Nephron (organoid): ENCODE results near the gene LDB2.

Source experiments
- H3K27ac Mint-ChIP-seq, 3 experiments: 2 replicates each; pipeline ENCODE4 v1.8.0; 2020; ENCODE audit warnings: mixed read lengths in 3 of 3, mild to moderate bottlenecking in 2 of 3, moderate library complexity in 1 of 3
- H3K27me3 Mint-ChIP-seq: 2 replicates; pipeline ENCODE4 v1.8.0; 2021; ENCODE audit warnings: low read depth, mild to moderate bottlenecking, moderate library complexity, mixed read lengths
- H3K36me3 Mint-ChIP-seq: 2 replicates; pipeline ENCODE4 v1.8.0; 2020; ENCODE audit warnings: low read depth, mixed read lengths
- H3K4me1 Mint-ChIP-seq: 2 replicates; pipeline ENCODE4 v1.8.0; 2020; ENCODE audit warnings: mixed read lengths
- H3K4me3 Mint-ChIP-seq, 3 experiments: 2 replicates each; pipeline ENCODE4 v1.8.0; 2020; ENCODE audit warnings: mild to moderate bottlenecking in 3 of 3, mixed read lengths in 3 of 3, moderate library complexity in 2 of 3
- H3K9me3 Mint-ChIP-seq: 2 replicates; pipeline ENCODE4 v1.8.0; 2020; ENCODE audit warnings: mixed read lengths
- CTCF ChIP-seq, 3 experiments: fragments of 200-600 bp; sonication (generic); IDR thresholded peaks; one replicate each; pipeline ENCODE4 v1.5.0; 2021; ENCODE audit warnings: antibody characterized with exemption in 3 of 3; ENCODE audit not compliant: unreplicated experiment in 3 of 3

LDB2 gene

GRCh38 chr4:16591272-16591826 is 307.1 kb downstream of the LDB2 start:
- Mint-ChIP-seq H3K36me3 (peaks cover 31% of the 10 kb centered on the region), H3K9me3 (no peaks in the 10 kb centered on the region), H3K4me3 (no peak overlapping the region), H3K27me3 (peaks cover 4% of the 10 kb centered on the region), H3K4me1 (peaks cover 20% of the 10 kb centered on the region), H3K27ac (peak overlapping the region in 2 of 3 experiments; percentile 22 to 46)
- no peak for TF ChIP-seq CTCF (IDR thresholded peaks at IDR 0.05; ENCODE audit: unreplicated experiment in 3 of 3)

- Mint-ChIP-seq H3K4me1 (peaks cover 15% of the 10 kb centered on the region), H3K36me3 (peaks cover 28% of the 10 kb centered on the region), H3K4me3 (no peak overlapping the region), H3K9me3 (no peaks in the 10 kb centered on the region), H3K27me3 (peaks cover 4% of the 10 kb centered on the region), H3K27ac (no peak overlapping the region)
- TF ChIP-seq CTCF (IDR thresholded peaks at IDR 0.05; ENCODE audit: unreplicated experiment in 3 of 3), result no peak
Measured at GRCh38 chr4:16590797-16591196, 307.6 kb downstream of the LDB2 start.

- Mint-ChIP-seq H3K9me3 (no peaks in the 10 kb centered on the region), H3K4me3 (no peak overlapping the region), H3K27me3 (peaks cover 1% of the 10 kb centered on the region), H3K4me1 (peaks cover 11% of the 10 kb centered on the region), H3K27ac (peak overlapping the region in 2 of 3 experiments; percentile 59 to 70), H3K36me3 (peaks cover 33% of the 10 kb centered on the region)
- TF ChIP-seq CTCF (IDR thresholded peaks at IDR 0.05; ENCODE audit: unreplicated experiment in 3 of 3), result no peak
Measured at GRCh38 chr4:16588651-16589050, 309.8 kb downstream of the LDB2 start.

- no peak overlapping the region for H3K4me3 Mint-ChIP-seq
- H3K4me1 Mint-ChIP-seq, result peaks cover 11% of the 10 kb centered on the region
- peak overlapping the region in 2 of 3 experiments; percentile 59 to 70 for H3K27ac Mint-ChIP-seq
- peaks cover 4% of the 10 kb centered on the region for H3K27me3 Mint-ChIP-seq
- peaks cover 38% of the 10 kb centered on the region for H3K36me3 Mint-ChIP-seq
- no peaks in the 10 kb centered on the region for H3K9me3 Mint-ChIP-seq
- no peak for TF ChIP-seq CTCF (IDR thresholded peaks at IDR 0.05; ENCODE audit: unreplicated experiment in 3 of 3)
Measured at GRCh38 chr4:16588149-16588548, 310.3 kb downstream of the LDB2 start.

- Mint-ChIP-seq H3K4me3 (no peak overlapping the region), H3K4me1 (no peaks in the 10 kb centered on the region), H3K36me3 (peaks cover 52% of the 10 kb centered on the region), H3K27ac (no peak overlapping the region), H3K9me3 (no peaks in the 10 kb centered on the region), H3K27me3 (peaks cover 4% of the 10 kb centered on the region)
- no peak for TF ChIP-seq CTCF (IDR thresholded peaks at IDR 0.05; ENCODE audit: unreplicated experiment in 3 of 3)
Measured at GRCh38 chr4:16585053-16585452, 313.4 kb downstream of the LDB2 start.

- no peaks in the 10 kb centered on the region for H3K4me1 Mint-ChIP-seq
- TF ChIP-seq CTCF (IDR thresholded peaks at IDR 0.05; ENCODE audit: unreplicated experiment in 3 of 3), result no peak
- H3K9me3 Mint-ChIP-seq, result no peaks in the 10 kb centered on the region
- peaks cover 61% of the 10 kb centered on the region for H3K36me3 Mint-ChIP-seq
- no peak overlapping the region for H3K27ac Mint-ChIP-seq
- H3K4me3 Mint-ChIP-seq, result no peak overlapping the region
- peaks cover 4% of the 10 kb centered on the region for H3K27me3 Mint-ChIP-seq
Measured at GRCh38 chr4:16583764-16584163, 314.7 kb downstream of the LDB2 start.
